ENCODE measurements around the gene BSND.

BSND gene

DNA sequence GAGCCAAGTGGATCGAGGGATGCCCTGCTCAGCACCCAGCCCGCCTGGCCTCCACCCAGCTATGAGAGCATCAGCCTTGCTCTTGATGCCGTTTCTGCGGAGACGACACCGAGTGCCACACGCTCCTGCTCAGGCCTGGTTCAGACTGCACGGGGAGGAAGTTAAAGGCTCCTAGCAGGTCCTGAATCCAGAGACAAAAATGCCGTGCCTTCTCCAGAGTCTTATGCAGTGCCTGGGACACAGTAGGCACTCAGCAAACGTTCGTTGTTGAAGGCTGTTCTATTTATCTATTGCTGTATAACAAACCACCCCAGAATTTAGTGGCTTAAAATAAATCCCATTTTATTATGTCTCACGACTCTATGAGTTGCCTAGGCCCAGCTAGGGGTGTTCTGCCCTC lies 6.8 kb upstream of the BSND start:
- no peak for DNase-seq (ENCODE audit: low read depth)

DNA sequence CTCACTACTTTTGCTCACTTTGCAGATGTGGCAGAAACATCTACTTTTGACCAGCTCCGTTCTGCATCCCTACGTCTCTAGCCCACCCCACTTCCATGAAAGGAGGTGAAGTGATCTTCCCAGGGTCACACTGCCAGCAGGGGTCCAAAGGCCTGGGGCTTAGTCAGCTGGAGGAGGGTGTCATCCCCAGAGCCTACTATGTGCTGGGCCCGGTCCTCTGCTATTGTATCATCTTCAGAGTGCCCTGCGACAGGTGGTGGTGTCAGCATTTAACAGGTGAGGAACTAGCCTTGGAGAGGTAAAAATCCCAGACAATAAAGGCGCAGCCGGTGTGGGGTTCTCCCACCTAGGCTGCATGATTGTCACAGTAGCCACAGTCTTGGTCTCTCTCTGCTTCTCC lies 5.6 kb upstream of the BSND start:
- DNase-seq (ENCODE audit: low read depth) = no peak

DNA sequence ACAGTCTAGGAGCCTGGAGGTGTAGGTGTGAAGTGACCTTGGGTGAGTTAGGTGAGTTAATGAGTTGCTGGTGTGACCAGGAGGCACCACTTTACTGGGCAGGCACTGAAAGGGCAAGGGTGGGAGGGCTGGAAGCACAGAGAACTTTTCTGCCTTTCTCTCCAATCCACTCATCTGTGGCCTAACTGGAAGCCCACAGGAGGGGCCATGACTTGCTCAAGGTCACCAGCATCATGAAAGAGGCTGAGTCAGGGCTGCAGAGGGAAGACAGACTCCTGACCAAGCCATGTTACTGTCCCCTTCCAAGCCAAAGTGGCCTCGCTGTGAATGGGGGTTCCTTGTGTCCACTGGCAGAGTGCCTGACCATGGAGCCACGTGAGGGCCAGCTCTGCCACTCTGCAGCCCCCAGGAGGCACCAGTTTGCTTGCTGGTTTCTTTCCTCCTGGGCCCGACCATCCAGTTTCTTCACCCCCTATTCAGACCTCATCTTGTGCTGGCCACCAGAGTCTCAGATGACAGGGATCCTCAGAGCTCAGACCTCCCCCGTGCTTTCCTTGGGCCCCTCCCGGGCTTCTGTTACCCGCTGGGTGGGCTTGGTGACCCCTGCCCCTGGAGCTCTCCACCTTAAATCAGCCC lies 4.3 kb upstream of the BSND start:
- no peak for DNase-seq (ENCODE audit: low read depth)

DNA sequence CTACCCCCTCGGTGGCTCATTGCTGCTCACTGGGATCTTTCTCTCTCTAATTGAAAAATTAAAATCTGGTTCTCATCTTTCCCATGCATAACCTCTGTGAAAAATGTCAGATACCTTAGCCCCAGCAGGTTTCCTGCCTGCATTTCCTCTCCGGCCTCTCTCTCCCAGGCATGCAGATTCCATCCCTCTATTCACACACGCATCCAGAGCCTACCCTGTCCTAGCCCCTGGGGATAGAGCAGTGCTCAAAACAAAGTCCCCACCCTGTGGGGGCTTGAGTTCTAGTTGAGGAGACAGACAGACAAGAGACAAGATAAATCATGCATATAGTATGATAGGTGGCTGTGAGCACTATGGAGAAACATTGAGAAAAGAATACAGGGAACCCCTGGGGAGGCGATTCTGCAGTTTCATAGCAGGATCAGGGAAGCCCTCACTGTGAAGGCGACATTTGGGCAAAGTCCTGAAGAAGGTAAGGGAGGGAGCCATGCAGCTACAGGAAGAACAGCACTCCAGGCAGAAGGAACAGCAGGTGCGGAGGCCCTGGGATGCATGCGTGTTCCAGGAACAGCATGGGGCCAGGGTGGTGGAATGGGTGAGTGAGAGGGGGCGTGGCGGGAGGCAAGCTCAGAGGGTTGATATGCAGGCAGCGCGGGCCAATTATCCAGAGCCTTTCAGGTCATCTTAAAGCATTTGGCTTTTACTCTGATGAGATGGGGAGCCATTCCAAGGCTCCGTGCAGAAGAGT lies 3.5 kb upstream of the BSND start:
- DNase-seq (ENCODE audit: low read depth) = no peak

DNA sequence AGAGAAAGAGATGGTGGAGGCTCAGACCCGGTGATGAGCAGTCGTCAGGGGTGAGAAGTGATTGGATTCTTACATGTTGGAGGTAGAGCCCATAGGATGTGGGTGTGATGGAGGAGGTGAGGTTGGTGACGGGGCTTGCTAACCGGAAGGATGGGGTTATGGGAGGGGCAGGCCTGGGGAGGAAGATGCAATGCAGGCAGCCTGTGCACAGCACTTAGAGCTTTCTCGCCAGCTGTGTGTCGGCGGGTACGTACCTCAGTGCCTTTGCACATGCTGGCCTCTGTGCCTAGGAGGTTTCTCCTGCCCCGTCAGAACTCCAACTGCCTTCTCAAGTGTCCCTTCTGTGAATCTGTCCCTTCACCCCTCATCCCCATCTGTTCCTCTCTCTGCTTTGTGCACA lies 2.9 kb upstream of the BSND start:
- no peak for DNase-seq (ENCODE audit: low read depth)

DNA sequence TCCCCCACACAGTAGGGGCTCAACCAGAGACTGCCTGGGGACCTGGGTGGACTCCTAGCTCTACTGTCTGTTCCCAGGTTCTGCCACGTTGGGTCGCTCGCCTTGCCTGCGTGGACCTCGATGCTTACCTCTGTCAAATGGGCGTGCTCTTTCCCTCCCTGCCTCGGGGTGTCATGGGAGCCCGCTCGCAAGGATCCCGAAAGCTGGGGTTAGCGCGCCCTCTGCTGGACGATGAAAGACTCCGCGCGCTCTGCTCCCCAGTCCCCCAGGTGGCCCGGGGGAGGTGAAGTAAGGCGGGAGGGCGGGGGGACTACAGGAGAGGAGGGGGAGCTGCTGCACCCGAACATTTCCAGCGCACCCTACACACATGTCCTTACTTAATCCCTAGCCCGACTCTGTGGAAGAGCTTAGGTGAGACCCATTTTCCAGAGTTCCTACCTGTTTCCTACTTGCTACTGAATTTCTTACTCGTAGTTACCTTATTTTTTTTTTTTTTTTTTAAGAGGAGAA lies 2.3 kb upstream of the BSND start:
- DNase-seq (ENCODE audit: low read depth) = peak; percentile 71

DNA sequence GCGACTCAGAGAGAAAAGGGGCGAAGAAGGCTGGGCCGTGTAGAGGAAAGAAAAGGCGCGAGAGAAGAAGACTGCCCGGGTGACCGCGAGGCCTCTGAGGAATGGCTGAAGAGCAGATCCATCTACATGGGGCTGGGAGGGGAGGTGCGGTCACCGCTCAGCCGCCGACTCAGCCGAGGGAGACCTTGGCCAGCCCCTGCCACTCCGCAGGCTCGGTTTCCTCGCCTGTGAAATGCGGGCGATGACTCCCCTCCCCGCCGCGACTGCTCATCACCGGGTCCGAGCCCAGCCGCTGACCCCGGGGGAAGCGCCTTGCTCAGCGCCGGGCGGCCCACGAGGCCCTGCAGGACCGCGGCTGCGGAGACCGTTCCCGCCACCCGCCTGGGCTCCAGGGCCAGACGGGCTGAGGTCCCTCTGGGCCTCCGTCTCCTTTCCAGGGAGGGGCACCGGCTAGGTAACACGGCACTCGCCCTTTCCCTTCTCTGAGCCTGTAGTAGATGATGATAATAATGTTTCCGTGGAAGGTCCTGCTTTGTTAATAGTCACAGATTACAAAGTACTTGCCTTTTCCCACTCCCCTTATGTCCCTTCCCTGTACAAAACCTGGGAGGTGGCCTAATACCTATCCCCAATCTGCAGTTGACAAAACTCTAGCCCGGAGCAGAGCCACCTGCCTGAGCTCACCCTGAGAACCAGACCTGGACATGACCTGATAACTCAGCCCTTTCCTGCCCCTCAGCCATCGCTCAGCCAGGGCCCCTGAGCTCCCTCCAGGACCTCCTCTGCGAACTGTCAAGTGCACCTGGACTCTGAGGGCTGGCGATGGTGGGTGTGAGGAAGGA lies 1.6 kb upstream of the BSND start:
- no peak for DNase-seq (ENCODE audit: low read depth)

DNA sequence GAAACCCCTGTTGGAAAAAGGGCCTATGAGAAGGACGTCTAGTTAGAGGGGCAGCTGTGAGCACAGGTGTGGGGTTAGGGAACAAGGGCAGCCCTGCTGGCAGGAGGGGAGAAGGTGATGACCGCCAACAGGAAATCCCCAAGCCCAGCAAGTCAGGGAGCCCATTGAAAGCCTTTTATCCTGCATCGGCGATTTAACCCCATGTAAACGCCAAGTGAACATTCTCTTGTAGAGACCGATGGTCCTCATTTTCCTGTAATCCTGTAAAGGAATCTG lies 1.1 kb upstream of the BSND start:
- no peak for DNase-seq (ENCODE audit: low read depth)

DNA sequence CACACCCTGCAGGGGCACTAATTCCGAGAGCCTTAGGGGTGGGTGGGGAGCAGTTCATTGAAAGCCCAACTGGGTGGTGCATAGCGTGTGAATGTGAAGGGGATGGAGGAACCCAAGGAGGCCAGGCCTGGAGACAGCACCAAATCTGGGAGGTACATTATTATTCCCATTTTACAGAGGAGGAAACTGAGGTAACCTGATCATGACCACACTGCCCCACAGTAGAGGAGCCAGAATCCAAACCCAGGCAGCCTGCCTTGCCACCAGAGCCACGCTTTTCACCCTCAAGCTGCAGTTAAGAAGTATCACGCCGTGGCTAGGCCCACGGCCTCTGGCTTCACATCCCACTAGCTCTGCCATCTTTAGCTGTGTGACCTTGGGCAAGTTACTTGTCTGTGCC lies 633 bp upstream of the BSND start:
- DNase-seq (ENCODE audit: low read depth) = no peak

DNA sequence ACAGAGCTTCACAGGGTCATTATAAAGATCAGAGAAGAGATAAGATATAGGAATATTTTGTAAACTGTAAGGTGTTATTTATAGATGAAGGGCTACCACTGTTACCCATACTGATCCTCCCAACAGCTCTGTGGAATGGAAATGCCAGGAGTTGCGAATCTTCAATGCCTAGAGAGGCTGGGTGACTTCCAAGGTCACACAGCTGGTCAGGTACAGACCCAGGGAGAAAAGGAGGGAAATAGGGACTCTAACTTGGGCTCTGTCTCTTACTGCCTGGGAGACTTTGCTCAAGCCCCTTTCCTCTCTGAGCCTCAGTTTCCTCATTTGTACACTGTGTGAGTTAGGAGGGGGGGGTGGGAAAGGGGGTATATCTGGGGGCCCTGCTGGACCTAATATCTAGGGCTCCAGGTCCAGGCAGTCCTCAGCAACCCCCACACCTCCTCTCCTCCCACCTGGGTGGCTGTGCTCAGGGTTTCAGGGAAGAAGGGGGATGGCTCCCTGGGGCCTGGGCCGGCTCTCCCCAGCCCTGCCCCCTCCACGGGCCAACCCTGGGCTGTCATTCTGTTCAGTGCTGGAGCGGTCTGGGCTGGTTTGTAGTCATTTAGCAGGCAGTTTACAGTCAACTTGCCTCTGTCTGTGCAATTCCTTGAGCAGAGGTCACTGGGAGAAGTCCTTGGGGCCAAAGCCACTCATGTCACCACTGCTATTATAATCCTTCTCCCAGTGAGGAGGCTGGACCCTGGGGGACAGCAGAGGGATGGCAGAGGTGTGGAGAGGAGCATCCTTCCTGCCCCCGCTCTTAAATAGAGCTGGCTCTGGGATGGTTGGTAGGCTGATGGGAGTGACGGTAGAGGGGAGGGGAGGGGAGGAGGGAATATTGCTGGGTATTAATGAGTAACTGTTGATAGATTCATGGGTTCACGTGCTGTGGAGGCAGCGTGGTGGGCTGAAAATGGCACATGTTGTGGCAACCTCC lies 1.7 kb downstream of the BSND start:
- no peak for DNase-seq (ENCODE audit: low read depth)

DNA sequence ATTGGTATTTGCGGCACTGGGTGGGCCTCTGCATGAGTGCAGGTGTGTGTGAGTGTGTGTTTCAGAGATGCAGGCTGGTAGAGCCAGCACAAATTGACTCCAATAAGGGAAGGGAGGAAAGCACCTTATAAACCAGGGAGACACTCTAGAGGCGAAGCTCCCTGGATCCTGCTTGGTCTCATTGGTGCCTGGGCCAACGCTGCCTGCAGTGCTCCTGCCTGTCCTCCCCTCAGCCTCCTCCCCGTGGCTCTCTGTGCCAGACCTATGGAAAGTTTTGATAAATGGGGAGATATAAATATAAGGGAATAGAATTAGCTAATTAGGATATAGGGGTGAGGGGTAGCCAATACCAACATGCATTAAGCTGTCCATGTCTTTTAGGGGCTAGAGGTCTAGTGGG lies 2.6 kb downstream of the BSND start:
- no peak for DNase-seq (ENCODE audit: low read depth)

DNA sequence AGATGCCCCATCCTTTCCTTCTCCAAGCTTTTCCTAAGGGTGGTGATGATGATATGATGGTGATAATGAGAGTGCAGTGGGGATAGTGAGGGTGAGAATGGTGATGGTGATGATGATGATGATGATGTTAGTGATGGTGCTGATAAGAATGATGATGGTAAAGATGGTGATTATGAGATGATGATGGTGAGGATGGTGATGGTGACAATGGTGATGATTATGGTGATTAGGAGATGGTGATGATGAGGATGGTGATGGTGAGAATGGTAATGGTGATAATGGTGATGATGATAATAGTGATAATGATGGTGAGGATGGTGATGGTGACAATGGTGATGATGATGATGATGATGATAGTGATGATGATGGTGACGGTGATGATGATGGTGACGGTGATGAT lies 4.0 kb downstream of the BSND start:
- DNase-seq (ENCODE audit: low read depth) = no peak

DNA sequence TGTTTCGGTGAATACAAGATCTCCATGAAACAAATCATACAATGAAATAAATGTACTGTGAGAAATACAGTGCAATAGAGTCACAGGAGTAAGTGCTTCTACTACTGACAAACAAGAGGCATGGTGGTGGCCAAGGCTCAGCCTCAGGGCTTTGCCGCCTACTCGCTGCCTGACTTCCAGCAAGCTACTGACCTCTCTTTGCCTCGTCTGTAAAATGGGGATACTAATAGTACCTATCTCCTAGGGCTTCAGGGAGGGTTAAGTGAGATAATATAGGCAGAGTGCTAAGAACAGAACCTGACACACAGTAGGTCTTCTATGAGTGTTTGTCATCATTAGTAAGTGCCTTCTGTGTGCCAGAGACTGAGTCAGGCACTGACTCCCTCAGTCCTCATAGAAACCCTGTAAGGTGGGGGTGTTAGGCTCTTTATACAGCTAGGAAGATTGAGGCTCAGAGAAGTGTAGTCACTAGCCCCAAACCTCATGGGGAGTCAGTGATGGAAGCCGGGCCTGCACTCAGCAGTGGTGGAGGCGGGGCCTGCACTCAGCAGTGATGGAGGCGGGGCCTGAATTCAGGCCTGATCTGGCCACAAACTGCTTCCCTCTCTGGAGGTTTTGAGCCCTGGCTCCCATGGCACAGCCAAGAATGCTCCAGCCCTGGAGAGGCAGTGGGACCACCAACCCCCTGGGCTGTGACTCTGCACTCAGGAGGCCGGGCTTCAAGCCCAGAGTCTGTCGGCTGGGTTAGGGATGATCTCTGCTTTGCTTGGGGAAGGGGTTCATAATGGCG lies 6.8 kb downstream of the BSND start:
- DNase-seq (ENCODE audit: low read depth) = no peak

DNA sequence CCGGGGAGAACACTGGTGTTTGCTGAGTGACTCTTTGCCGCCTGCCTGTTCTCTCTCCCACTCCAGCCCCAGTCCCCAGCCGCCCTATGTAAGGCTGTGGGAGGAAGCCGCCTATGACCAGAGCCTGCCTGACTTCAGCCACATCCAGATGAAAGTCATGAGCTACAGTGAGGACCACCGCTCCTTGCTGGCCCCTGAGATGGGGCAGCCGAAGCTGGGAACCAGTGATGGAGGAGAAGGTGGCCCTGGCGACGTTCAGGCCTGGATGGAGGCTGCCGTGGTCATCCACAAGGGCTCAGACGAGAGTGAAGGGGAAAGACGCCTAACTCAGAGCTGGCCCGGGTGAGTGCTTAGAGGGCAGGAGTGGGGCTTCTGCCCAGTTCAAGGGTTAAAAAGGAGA lies 8.2 kb downstream of the BSND start:
- no peak for DNase-seq (ENCODE audit: low read depth)

DNA sequence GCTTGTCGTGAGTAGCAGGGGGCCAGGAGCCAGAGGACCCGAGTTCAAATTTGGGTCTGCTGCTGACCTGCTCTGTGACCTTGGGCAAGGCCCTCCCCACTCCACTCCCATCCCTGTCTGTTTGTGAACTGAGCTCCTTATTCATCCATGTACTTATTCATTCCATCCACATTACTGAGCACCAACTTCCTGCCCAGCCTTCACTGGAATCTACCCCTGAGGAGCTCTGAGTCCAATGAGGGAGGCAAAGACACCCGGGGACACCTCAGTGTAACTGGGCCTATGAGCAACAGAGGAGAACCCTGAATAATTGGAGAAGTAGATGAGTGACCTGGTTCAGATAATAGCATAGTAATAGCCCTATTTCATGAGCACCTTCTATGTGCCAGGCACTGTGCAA lies 8.9 kb downstream of the BSND start:
- no peak for DNase-seq (ENCODE audit: low read depth)

DNA sequence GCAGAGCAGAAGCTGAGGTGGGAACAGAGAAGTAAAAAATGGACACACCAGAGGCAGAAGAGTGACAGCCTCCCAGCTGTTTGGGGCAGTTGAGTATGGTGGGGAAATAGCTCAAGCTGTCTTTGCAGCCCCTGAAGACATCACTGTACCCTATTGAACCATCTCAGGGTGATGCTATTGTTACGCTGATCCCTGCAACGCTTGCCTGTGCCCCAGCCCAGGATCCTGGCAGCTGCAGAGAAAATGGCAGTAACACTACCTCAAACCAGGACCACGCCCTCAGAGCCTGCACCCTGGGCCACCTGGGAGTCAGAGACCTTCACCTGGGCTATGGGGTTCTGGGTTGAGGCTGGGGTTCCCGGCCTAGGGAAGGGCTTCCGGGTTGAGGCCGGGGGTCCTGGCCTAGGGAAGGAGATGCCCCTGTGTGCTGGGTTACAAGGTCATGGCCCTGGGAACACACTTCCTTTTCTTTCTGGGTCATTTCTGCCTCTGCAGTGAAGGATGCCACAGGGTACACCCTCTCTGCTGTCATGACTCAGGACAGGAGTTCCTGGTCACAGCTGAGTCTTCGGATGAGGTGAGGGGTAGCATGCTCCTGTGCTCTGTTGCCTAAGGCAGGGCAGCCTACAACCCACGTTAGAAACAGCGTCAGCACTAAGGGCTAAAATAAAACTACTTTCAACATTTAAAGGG lies 11.6 kb downstream of the BSND start:
- no peak for DNase-seq (ENCODE audit: low read depth)

DNA sequence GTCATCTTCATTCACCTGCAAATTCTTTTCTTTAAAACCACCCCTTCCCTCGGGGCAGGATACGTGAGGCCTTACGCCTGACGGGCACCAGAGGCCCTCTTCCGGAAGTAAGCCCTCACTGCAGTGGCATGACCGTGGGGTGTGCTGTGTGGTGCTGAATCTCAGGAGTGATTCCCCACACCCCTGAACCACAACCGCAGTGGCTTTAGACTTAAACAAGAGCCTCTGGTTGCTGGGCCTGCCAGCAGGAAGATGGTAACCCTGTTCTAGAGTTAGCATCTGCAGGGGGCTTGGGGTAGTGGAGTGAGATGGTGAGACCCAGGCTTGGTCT lies 12.1 kb downstream of the BSND start:
- DNase-seq (ENCODE audit: low read depth) = no peak

DNA sequence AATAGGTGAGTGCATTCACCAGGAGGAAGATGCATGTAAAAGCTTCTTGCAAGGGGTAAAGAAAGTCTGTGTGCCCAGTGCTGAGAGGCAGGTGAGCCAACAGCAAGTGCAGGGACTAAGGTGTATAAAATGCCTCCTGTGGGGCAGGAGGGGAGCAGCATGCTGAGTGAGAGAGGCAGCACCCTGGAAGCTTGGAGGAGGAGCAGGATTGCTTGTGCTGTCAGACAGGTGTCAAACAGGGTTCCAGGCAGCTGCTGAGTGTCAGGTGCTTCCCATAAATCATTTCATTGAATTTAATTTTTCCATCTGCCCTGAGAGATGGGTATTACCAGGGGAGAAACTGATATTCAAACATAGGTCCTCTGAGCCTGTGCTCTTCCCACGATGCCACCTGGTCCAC lies 13.9 kb downstream of the BSND start:
- DNase-seq (ENCODE audit: low read depth) = no peak

DNA sequence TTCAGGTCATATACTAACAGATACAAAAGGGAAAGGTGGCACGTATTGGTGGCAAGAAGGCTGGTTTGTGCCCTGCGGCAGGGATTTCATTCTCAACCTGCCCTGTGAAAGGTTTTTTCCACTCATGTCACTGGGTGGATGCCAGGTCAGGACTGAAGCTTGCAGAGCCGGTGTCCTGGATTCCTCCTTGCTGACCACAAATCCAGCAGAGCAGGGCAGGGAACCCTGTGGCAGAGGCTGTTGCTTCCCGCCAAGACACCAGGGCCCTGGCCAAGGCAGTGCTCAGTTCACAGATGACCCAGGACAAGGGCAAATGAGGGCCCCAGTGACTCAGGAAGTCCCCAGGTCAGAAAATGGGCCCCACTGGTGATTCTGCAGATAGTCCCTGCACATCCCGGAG lies 16.4 kb downstream of the BSND start:
- DNase-seq (ENCODE audit: low read depth) = no peak

DNA sequence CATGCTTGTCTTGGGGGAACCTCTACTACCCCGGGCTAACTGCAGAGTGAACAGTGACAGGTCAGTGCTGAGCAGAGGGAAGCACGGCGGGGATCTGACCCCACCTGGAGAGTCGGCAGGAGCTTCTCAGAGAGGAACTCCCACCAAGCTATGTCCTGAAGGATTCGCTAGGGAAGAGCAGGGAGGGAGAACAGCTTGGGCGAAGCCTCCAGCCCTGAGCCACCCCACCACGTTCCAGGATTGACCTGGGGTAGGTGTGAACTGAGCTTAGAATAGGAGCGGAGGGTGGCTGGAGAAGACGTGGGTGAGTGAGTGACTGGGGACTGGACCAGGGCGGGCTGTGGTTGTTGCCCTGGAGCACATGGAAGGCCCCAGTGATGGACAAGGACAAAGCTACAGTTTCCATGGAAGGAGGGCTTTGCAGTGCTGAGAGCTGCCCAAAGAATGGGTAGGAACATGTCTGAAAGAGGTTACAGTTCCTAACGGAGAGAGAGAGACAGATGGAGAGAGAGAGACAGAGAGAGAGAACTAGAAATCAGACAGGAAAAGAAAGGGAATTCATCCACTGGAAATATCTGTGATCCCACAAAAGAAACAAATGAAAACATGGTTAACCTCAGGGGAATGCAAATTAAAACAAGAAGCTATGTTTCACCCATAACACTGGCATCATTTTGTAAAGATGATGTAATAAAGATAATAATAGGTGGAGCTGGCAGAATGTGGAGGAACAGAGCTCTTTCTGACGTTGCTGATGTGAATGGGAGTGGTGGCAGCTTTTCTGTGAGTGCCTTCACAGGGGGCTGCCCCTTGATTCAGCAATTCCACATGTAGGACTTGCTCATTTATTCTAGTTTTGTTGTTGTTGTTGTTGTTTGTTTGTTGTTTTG lies 17.2 kb downstream of the BSND start:
- DNase-seq (ENCODE audit: low read depth) = no peak
